GM19035 (cell line): ENCODE measurements around the gene KANSL1.
"Not testable (repeated sequence)": the region's sequence is repeated elsewhere in the genome, so short reads cannot be mapped to it uniquely, and the experiment has no call there.

Experiments used
- ATAC-seq: cut with Tn5 transposase; IDR thresholded peaks from one replicate; pipeline ENCODE4 v1.9.1; 2021; ENCODE audit not compliant: unreplicated experiment

Gene KANSL1

GRCh38 chr17:46120078-46120477 lies 73.2 kb downstream of the KANSL1 start:
- no peak for ATAC-seq

DNA sequence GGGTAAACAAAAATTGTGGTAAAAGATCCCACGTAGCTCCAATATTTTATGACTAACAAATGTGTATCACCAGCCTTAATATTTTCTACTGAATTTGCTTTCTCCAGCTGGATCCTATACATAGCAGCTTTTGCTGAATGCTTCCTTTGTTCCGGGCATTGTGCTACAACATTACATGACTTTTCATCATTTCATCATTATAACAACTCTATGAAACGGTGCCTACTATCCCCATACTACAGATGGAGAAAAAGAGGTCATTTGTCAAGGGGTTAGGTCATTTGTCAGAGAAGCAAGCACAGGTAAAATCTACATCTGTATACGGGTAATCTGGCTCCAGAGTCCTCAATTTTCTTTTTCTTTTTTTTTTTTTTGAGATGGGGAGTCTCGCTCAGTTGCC lies 74.3 kb downstream of the KANSL1 start:
- ATAC-seq: no peak

- ATAC-seq: no peak
These were observed 75.2 kb downstream of the KANSL1 start for GRCh38 chr17:46117850-46118696.

DNA sequence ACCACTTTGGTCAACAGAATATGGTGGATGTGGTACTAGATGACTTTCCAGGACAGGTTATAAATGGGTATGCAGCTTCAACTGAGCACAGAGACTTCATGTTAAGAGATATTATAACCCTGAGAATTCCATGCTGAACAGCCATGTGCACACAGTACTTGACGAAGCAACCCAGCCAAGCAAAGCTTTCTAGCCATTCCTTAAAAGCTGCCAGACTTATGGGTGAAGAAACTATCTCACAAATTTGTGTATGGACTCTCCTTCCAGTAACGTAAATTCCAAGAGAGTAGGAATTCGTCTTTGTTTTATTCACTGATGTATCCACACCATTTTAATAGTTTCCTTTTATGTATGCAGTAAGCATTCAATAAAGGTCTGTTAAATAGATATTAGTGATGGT lies 76.1 kb downstream of the KANSL1 start:
- ATAC-seq: no peak

- no peak for ATAC-seq
These were observed 77.5 kb downstream of the KANSL1 start for GRCh38 chr17:46115699-46116098.

- not testable (repeated sequence) for ATAC-seq
These were observed 82.0 kb downstream of the KANSL1 start for GRCh38 chr17:46111236-46111635.

GRCh38 chr17:46110219-46110618 lies 83.0 kb downstream of the KANSL1 start:
- no peak for ATAC-seq

DNA sequence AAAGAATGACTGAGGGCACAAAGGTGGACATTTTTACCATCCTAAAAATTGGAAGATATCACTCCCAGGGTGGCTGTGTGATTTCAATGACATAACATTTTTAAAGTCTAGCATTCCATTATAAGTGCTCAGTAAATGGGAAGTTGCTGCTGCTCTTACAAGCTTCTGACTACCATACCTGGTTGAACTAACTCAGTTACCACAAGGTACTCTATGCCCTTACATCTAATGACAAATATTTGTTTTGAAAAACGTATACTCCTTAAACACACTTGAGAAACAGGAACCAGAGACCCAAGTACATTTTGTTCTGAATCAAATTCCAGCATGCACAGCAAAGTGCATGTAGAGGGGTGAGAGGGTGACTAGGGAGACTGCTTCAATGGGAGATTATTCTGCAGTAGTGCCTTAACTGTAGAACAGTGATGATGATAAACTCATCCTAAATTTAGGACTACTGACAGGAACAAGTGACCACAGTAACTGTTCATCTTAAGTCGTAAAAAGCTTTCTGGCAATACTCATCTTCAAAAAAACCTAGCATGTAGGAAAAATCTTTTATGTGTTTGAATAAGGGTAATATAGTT lies 83.5 kb downstream of the KANSL1 start:
- no peak for ATAC-seq

GRCh38 chr17:46108550-46109110 lies 84.6 kb downstream of the KANSL1 start:
- ATAC-seq: no peak

- ATAC-seq: no peak
These were observed 85.1 kb downstream of the KANSL1 start for GRCh38 chr17:46108120-46108519.

DNA sequence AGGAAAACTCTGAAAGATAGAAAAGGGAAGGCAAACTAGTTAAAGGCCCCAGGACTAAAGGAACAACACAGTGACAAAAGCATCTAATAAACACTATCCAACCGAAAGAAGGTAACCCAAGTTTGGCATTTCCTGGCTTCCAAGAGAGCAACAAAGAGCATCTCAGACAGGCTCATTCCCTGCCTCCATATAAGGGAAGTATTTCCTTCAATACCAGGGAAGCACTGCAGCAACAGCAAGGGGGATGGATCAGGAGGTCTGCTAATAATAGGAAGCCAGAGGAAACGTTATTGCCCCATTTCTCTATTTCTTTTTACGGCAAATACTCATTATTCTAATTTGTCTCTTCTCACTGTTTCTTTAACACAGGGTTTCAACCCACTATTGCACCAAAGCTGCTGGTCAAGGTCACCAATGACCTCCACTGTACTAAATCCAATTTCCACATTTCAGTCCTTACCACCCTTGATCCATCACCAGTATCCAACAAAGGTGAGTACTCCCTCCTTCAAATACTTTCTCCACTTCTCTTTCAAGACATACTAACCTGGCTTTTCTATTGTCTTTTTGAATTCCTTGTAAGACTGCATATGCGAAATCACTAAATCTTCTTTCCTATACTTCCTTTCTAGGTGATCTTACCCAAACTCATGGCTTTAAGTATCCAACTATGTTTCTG lies 86.1 kb downstream of the KANSL1 start:
- ATAC-seq: no peak

GRCh38 chr17:46102806-46103205 lies 90.4 kb downstream of the KANSL1 start:
- not testable (repeated sequence) for ATAC-seq

DNA sequence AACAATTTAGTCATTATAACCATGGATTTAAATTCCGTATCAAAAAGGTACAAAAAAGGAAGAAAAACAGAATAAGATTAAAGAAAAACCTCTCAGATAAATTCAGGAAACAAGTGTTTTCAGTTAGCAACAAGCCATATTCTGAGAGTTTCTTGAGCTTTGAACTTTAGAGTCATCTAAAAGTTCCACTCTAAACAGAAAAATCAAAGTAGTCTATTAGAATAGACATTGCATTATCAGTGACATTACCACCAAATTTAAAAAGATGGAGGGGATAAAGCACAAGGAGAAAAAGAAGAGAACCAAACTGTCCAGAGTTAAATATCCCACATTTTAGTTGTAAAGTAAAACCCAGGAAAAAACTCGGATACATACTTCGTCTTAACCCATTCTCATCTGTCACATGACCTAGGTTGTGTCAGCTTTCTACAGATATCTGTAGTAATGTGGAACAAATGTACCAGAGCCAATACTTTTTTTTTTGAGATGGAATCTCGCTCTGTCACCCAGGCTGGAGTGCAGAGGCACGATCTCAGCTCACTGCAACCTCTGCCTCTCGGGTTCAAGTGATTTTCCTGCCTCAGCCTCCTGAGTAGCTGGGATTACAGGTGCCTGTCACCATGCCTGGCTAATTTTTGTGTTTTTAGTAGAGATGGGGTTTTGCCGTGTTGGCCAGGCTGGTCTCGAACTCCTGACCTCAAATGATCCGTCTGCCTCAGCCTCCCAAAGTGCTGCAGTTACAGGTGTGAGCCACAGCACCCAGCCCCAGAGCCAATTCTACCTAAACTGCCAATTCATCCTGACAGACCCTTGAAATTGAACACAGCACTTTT lies 91.2 kb downstream of the KANSL1 start:
- not testable (repeated sequence) for ATAC-seq

DNA sequence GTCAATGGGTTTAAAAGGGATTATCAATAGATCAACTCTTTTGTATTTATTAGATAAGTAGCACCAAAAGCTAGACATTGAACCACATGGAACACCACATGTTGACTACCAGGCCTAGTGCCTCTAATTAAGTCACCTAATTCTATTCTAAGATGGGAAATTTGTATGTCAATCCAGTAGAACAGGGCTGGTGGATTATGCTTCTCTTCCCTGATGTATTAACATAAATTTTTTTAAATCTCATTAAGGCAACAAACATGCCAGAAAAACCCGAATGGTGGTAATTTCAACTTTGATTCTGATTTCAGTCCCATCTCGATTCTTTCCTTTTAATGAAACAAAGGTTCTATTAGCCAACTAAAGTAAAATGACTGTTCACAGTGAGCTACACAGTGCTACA lies 92.6 kb downstream of the KANSL1 start:
- no peak for ATAC-seq

DNA sequence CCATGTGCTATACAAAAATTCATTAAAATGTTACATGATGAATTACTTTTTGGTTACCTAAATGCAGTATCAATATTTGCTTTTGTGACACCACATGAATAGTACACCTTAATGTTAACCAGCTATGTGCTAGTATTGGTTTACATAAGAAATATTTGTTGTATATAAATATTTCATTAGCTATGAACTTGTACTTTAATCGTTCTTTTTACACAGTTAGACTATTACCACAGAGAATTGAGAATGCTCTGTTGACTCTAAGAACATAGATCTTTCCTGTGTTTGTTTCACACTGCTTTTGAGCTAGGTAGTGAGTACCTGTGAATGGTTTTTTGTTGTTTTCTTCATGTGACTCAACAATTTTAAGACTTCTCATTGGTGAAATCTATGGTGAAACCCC lies 93.4 kb downstream of the KANSL1 start:
- ATAC-seq: no peak

DNA sequence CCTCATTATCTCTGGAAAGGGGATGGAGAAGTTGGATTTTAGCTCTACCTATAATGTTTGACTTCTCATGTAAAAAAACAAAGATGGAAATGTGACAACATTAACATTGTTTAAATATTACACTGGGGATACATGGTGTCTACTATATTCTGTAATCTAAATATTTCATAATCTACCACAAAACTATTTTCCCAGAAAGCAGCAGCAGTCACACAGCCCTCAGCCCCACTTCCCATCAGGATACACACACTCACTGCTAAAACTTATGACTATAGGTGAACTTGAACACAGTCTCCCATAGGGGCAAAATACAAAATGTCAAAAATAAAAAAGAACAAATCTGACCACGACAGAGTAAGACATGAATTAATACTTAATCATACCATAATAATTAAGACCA lies 95.7 kb downstream of the KANSL1 start:
- no peak for ATAC-seq

DNA sequence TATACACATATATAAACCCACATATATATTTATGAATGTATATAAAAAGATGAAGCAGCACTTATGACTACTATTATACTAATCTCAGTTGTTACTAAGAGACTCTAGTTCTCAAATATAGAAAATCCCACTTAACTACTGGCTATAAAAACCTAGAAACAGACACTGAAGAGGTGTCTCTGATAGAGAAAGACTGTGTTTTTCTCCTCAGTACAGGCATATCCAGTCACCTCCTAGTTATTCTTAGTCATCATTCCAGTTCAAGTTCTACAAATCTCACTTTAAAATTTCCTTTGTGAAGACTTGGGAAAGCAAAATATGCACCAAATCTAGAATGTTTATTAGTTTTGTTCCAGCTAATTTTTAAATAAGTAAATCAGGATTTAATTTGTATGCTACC lies 100.2 kb downstream of the KANSL1 start:
- ATAC-seq: no peak

DNA sequence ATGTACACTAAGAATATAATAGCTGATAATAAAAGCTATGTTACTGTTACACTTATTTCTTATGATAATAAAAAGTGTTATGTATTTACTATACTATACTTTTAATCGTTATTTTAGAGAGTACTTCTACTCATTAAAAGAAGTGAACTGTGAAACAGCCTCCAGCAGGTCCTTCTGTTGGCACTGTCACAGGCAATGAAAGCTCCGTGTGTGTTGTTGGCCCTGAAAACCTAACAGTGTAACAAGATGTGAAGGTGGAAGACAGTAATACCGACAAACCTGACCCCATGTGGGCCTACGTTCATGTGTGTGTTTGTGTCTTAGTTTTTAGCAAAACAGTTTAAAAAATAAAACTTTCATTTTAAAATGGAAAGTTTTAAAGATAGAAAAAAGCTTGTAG lies 102.4 kb downstream of the KANSL1 start:
- ATAC-seq: no peak

DNA sequence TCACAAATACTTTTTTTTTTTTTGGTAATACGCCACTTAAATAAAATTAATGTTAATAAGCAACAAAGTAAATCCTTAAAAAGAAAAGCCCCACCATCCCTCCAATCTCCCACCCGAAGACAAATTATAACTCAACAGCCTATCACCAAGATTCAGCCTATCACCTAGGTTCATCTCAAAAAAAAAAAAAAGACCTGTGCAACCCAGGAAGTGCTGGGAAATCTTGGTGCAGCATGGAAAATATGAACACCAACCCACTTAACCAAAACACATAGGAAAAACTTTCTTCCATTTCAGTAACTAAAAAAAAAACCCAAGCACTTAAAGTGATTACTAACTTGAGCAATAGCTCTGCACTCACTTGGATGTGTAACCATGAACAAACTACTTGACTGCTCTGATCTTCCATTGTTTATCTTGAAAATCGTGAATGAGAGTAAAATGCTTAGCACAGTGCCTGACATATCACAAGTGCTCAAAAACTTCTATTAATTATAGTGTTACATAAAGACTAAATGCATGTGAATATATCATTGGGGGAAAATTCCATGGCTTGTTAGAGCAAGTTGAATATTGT lies 103.8 kb downstream of the KANSL1 start:
- no peak for ATAC-seq

GRCh38 chr17:46088595-46088994 lies 104.6 kb downstream of the KANSL1 start:
- ATAC-seq: no peak

GRCh38 chr17:46087871-46088270 lies 105.4 kb downstream of the KANSL1 start:
- not testable (repeated sequence) for ATAC-seq
